Posterior cingulate gyrus (tissue), 11 donors: ENCODE data around the gene ERVK3-1.
A peak's percentile ranks its signal among the peaks of the same experiment; 100 is the strongest.
"Not testable (repeated sequence)": the region's sequence is repeated elsewhere in the genome, so short reads cannot be mapped to it uniquely, and the experiment has no call there.

Experiments used
- DNase-seq, 10 donors: peaks; one replicate each; pipeline versions ENCODE4 v3.0.0 to v3.0.0-alpha.2; 2020 to 2021; ENCODE audit warnings: mixed read lengths in 3 of 10
- intact Hi-C: fragments of 100-400 bp; cut with DNase I; formaldehyde crosslinking; loops from one replicate; pipeline ENCODE4 v1.15.1; 2023

Gene ERVK3-1

DNA sequence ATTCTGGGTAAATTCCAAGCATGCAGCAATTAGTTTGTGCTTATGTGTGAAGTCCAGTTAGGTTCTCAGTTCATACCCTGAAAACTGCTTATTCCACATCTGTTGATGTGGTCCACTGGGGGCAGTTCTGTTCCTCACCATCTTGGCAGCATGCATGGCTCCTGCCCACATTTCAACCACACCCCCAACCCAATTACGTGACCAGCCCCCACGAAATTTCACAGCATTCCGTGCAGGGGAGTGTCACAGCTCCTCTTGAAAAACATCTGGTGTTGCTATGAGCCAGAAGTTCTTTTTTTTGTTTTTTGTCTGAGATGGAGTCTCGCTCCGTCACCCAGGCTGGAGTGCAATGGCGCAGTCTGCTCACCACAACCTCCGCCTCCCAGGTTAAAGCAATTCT, 9.1 kb upstream of the ERVK3-1 start:
- intact Hi-C loops, result no loop called here
- DNase-seq, result peak in 1 of 10 donors; percentile 14

DNA sequence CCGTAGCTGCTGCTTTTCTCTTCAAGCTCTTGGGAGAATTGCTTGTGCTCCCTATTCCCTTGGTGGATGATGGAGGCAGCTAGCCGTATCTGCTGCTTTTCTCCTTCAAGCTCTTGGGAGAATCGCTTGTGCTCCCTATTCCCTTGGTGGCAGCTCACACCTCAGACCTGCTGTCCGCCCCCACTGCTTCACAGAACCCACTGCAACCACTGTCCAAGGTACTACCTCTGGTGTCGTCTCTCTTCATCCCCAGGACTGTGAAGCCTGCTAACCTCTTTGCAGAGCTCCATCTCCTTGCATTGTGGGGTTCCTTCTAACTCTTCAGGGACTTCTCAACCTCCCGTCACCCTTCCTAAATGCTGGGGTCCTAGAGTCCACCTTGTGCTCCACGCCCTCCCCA, 4.6 kb upstream of the ERVK3-1 start:
- peak in 1 of 10 donors; percentile 27 for DNase-seq
- intact Hi-C loops, result loop anchor here (10.0 kb wide), 1 partner anchor 116 kb away; the partner anchor contains the start of gene ZNF274

DNA sequence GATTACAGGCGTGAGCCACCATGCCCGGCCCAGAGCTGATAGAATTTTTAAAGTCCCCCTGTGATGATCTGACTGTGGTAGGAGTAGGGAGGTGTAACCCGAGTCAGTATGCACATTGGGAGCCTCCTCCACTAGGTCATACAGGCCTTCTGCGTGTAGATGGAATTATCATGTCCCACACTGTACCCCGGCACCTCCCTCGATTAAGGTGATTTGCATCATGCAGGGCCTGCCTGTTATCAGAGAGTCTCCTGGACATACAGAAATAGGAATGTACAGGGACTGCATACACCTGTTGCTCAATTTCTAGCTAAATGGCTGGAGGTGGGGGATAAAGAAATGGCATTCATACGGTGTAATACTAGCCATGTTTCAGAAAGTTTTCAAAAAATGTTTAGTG, 922 bp upstream of the ERVK3-1 start:
- DNase-seq, result no peak

DNA sequence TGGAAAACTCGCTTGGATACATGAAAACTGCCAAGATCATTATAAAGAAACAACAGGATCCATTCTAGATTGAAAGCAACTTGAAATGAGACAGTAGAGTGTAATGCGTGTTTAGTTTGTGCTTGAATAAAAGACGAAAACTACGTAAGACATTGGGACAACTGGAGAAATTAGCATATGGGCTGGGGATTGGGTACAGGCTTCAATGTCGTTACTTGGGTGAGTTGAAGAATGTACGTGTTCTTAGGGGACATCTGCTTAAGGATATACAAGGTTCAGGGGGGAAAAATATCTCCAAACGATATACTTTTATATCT, 471 bp upstream of the ERVK3-1 start:
- no peak for DNase-seq
- intact Hi-C loops, result loop anchor here (2.0 to 10.0 kb wide), 3 partner anchors 22 to 120 kb away; partner anchors contain the start of genes ZNF274, ZNF8 and ZSCAN22

More for the DNA sequence above, 922 bp upstream of the ERVK3-1 start:
- intact Hi-C loops, result loop anchor here (2.0 to 10.0 kb wide), 3 partner anchors 23 to 119 kb away; partner anchors contain the start of genes ZNF274, ZNF8 and ZSCAN22

DNA sequence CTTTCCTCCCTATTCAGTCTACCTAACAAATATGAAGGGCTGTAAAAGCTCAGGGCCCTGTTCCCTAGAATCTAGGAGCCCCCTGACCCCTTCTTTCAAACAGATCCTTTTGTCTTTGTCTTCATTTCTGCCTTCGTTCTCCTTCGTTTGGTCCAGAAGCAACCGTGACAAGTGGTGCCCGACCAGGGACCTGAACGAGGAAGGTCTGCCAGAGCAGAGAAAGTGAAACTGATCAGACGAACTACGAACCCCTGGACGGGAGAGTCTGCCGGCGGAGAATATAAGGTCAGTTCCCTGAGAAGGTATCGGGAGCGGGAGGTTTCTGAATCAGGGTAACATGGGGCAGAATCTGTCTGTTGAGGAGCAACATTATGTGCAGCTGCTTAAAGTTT, 751 bp downstream of the ERVK3-1 start:
- intact Hi-C loops, result loop anchor here (2.0 to 10.0 kb wide), 3 partner anchors 21 to 121 kb away; partner anchors contain the start of genes ZNF274, ZNF8 and ZSCAN22
- no peak for DNase-seq

DNA sequence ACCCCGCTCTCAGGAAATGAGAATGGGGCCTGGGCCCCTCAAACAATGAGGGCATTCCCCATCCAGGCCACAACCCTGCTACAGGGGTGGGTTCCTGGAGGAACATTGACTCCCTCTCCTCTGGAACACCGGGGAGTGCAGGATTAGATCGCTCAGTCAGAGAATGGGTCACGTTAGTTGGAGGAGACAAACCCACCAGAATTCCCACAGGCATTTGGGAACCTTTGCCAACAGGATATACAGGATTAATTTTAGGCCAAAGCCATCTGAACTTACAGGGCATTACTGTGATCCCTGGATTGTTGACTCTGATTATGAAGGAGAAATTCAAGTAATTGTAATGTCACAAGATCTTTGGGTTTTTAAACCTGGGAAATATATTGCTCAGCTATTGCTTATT, 2.6 kb downstream of the ERVK3-1 start:
- intact Hi-C loops, result loop anchor here (10.0 kb wide), 1 partner anchor 123 kb away; the partner anchor contains the start of gene ZNF274
- no peak for DNase-seq

DNA sequence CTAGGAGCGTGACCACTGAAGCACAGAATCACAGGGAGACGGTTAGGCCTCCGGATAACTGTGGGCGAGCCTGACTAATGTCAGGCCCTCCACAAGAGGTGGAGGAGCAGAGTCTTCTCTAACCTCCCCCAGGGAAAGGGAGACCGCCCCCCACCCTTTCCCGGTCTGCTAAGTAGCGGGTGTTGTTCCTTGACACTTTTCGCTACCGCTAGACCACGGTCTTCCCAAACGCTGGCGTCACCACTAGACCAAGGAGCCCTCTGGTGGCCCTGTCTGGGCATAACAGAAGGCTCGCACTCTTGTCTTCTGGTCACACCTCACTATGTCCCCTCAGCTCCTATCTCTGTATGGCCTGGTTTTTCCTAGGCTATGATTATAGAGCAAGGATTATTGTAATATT, 5.5 kb downstream of the ERVK3-1 start:
- intact Hi-C loops, result not testable (repeated sequence)
- DNase-seq, result peak in 8 of 10 donors; percentile 38 to 94 (median 56)

DNA sequence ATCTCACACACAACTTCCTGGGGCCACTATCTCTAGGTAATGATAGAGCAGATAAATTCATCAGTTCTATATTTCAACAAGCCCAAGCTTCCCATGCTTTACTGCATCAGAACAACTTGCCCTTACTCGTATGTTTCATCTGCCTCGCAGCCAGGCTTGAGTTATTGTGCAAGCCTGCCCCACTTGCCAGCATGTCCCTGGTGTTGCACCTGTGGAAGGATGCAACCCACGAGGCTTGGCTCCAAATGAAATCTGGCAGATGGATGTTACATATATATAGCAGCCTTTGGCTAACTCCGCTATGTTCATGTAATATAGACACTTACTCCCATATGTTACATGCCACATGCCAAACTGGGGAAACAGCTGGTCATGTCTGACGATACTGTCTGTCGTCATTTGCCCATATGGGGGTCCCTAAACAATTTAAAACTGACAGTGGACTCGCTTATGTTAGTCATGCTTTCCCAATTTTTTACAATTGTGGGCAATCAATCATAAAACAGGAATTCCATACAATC, 6.2 kb downstream of the ERVK3-1 start:
- intact Hi-C loops, result no loop called here
- peak in 7 of 10 donors; percentile 38 to 89 (median 64) for DNase-seq

DNA sequence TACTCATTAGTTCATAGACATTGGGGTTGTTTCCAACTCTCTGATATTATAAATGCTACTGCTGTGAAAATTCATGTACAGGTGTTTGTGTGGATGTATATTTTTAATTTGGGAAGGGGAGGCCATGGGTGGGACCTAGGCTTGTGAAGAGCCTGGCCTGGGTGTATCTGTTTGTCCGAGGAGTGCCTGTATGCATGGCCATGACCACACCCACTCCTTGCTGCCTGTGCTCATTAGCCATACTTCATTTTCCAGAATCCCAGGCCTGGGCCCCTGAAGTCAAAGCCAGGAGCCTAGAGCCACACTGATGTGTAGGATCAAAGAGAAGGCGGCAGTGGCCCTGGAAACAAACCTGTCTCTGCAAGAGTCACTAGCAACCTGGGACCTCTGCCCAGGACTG, 10.4 kb downstream of the ERVK3-1 start:
- intact Hi-C loops, result no loop called here
- DNase-seq, result no peak

DNA sequence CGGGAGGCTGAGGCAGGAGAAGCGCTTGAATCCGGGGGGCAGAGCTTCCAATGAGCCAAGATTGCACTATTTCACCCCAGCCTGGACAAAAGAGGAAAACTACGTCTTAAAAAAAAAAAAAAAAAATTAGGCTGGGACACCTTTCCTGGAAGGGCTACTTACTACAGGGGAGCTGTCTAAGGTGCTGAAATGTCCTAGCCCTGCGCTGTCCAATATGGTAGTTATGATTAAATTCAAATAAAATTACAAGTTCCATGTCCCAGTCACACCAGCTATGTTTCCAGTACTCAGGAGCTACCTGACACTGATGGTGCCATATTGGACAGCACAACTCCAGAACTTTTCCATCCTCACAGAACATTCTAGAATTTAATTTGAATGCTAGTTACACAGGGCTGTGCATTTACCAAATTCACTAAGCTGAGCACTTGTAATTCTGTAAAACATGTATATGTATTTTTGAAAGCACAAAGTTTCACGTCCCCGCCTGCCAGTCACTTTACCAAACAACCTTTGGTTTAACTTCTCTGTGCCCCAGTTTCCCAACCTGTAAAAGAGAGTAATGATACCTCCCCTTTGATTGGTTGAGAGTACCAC, 12.4 kb downstream of the ERVK3-1 start:
- DNase-seq, result no peak
- intact Hi-C loops, result no loop called here

DNA sequence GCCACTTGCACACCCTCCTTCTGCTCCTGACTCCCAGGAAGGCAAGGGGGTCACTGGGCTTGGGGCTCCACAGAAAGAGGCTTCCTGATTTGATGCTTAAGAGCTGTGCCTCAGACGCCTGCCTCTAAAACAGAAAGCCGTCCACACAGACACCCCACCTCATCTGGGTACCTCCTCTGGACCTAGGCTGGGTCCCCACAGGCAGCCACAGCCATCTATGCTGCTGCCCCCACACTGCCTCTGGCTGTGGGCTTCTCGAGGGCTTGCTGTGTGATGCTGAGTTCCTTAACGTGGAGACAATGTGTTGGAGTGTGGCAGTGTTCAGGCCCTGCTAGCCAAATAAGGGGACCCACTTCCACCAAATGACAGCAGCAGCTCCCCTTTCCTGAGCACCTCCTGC, 13.1 kb downstream of the ERVK3-1 start:
- intact Hi-C loops, result no loop called here
- DNase-seq, result no peak

DNA sequence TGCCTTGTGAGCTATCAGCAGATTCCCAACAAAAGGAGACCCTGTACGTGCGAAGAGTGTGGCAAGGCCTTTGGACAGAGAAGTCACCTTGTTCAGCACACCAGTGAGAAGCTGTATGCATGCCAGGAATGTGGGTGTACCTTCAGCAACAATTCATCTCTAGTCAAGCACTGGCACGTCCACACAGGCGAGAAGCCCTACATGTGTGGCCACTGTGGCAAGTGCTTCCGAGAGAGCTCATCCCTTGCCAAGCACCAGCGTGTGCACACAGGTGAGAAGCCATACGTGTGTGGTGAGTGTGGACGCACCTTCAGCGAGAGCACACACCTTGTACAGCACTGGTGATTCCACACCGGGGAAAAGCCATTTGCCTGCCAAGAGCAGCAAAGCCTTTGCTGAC, 14.1 kb downstream of the ERVK3-1 start:
- intact Hi-C loops, result no loop called here
- no peak for DNase-seq

DNA sequence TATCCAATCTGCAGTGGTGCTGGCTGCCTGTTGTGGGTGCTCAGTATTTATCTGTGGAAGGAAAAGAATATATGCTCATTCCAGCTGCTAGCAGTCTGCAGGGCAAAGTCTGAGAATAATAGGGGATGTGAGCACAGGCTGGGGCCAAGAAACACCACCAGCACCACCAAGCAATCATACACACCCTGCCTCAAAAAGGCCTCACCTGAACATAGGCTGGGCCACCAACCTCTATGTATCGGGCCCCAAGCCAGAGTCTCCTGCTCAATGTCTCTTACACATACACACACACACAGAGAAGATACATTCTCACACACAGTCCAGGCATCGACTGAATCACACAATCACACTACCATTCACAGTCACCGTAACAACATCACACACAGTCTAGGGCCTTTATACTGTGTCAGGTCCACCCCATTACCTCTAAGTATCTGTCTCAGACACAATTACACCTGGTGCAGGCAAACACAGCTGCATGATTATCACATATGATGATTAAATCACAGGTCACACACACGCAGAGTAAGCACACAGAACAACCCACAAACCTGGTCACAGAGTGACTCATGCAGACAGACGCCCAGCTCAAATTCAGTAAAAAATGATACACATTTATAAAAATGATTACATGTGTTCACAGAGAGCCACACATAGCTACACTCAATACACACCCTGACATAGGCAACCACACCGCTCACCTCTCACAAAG, 20.3 kb downstream of the ERVK3-1 start:
- DNase-seq, result no peak
- intact Hi-C loops, result loop anchor here (2.0 kb wide), 2 partner anchors 21 to 47 kb away; partner anchors contain the start of genes ERVK3-1 and ZNF8

DNA sequence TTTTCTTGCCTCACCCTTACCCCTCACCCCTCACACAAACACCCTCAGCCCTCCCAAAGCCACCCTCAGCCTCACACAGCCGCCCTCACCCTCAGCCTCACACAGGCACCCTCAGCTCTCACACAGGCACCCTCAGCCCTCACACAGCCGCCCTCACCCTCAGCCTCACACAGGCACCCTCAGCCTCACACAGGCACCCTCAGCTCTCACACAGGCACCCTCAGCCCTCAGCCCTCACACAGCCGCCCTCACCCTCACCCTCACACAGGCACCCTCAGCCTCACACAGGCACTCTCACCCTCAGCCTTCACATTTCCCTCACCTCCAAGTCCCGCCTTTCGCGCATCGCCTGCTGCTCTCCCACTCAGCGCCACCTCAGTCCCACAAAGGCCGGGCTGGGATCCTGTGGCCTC, 21.3 kb downstream of the ERVK3-1 start:
- intact Hi-C loops, result loop anchor here (2.0 kb wide), 2 partner anchors 22 to 48 kb away; partner anchors contain the start of genes ERVK3-1 and ZNF8
- DNase-seq, result no peak

DNA sequence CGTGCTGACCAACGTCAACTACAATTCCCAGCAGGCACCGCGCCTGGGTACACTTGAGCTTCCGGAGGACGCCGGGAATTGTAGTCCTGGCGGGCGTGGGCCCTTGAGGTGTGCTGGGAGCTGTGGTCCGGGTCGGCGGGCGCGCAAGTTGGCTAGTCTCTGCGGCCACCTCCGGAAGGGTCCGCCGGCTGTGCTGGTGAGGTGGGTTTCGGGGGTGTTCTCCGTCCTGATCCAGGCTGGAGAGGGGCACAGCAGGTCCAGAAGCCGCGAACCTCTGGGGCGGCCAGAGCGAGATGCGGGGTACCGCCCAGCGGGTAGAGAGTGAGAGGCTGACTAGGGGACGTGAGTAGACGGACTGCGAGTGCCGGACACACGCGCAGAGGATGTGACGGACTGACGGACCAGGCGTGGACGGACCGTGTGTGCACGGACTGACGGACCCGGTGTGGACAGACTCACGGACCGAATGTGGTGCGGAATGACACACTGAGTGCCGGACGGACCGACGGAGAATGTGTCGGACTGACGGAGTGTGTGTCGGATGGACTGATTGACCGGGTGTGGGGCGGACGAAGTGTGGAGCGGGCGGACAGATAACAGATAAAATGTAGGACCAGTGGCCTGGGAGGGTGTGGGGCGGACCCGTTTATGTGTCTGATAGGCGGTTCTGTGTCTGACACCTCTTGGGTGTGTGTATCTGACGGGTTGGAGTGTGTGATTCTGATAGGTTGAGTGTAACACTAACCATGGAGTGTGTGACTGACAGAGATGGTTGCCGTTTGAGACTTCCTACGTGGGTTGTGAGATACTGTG, 21.9 kb downstream of the ERVK3-1 start, which contains the start of gene ZSCAN22:
TSS of gene ZSCAN22 (plus strand) at position 81 of the 813 bp plus-strand sequence. CDS start 7,809 bp downstream, outside the sequence.
- intact Hi-C loops, result loop anchor here (1.0 to 2.0 kb wide), 4 partner anchors 22 to 53 kb away; partner anchors contain the start of genes ERVK3-1, ZNF497 and ZNF8
- DNase-seq, result peak; percentile 97 to 99 (median 98)

DNA sequence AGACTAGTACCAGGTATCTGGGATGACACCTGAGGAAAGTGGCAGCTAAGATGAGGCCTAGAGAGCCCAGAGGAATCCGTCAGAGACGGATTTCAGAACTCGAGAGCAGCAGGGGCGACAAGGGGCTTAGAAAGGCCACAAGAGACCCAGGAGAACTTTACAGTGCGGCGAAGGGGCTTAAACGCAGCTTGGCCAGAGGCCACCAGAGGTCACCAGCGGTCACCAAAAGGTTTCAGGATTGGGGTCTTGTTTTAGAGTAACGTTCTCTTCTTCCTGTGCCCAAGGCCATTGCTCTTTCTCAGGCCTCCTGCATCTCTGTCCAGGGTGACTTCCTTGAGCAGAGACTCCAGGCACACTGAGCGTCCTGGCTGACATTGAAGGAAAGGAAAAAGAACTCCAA, 23.8 kb downstream of the ERVK3-1 start:
- intact Hi-C loops, result no loop called here
- DNase-seq, result no peak

DNA sequence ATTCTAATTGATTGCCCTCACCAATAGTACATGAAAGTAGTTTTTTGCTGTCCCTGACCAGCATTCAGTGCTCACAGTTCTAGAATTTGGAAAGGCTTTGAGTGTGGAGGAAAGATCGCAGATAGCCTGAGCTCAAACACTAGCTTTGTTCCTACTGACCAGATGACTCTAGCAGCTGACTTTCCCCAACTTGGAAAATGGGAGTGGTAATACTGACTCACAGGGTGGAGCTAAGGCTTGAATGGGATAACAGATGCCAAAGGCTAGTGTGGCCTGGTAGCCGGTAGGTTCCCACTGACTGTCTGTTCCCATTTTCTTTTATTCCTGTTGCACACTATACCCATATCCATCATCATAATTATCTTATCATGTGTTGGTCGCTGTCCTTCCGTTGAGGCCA, 25.3 kb downstream of the ERVK3-1 start:
- intact Hi-C loops, result no loop called here
- peak in 3 of 10 donors; percentile 9 to 45 (median 45) for DNase-seq

DNA sequence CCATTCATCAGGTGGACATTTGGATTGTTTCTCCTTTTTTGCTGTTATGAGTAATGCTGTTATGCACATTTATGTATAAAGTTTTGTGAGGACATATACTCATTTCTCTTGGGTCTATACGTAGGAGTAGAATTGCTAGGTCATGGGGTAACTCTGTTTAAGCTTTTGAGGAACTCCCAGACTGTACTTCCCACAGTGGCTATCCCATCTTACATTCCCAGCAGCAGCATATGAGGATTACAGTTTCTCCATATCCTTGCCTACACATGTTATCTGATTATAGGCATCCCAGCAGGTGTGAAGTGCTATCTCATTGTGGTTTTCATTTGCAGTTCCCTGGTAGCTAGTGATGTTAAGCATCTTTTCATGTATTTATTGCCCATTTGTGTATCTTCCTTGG, 27.5 kb downstream of the ERVK3-1 start:
- DNase-seq, result no peak
- intact Hi-C loops, result no loop called here

DNA sequence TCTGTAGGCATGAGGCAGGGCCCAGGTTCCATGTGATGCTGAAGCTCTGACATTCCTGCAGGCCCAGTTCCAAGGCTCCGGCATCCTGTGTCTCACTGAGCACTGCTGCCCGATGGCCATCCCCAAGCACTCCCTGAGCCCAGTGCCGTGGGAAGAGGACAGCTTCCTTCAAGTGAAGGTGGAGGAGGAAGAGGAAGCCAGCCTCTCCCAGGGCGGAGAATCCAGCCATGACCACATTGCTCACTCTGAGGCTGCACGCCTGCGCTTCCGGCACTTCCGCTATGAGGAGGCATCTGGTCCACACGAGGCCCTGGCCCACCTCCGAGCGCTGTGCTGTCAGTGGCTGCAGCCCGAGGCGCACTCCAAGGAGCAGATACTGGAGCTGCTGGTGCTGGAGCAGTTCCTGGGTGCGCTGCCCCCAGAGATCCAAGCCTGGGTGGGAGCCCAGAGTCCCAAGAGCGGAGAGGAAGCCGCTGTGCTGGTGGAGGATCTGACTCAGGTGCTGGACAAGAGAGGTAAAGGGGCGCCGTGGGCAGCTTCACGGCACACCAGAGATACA, 29.6 kb downstream of the ERVK3-1 start:
- no peak for DNase-seq
- intact Hi-C loops, result no loop called here

DNA sequence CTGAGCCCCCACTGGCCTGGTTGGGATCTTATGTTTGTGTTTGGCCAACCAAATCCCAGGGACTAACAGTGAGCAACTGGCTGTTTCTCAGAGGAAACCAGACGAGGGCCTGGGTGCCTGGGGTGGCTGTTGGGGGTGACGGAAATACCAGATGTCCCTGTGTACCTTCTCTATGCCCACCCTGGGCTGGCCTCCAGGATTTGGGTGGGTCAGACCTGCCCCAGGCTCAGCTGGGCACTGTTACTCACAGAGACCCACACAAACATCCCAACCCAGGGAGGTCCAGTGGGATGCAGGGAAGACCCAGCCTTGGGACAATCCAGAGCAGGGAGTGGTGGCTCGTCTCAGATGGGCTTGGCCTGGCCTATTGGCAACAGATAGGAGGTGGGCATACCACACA, 30.5 kb downstream of the ERVK3-1 start:
- DNase-seq, result no peak
- intact Hi-C loops, result no loop called here
